Cardiac septum (tissue), 1 donor: ENCODE results near the gene NPIPA5. TPM values are rescaled to one million over a fixed set of nuclear protein-coding genes. Genes with fewer than 3 reads are reported as not detected.
"Not testable (repeated sequence)": the region's sequence is repeated elsewhere in the genome, so short reads cannot be mapped to it uniquely, and the experiment has no call there.

Source experiments
- DNase-seq: peaks from one replicate; pipeline ENCODE4 v3.0.0-alpha.2; 2020; ENCODE audit warnings: low spot score
- intact Hi-C: fragments of 100-400 bp; cut with DNase I; formaldehyde crosslinking; loops from one replicate; pipeline ENCODE4 v1.14.0; 2022
- total RNA-seq: library from RNA; stranded (reverse); fragmentation: NEBNext Ultra II Directional; extraction: Animal tissue kit (Norgen Biotek cat#: 25700); gene quantifications from one replicate; pipeline ENCODE4 v1.2.1, GENCODE V29; 2021
- donor health status: DM: no; HTN: no; CAD: no.

The NPIPA5 gene
- total RNA-seq, 1 donor from 2014 or later = 6.7 TPM

GRCh38 chr16:15395631-15396508 is 17.8 kb upstream of the NPIPA5 start, which contains the start of gene MPV17L:
MPV17L (plus strand) TSS chr16:15395754; CDS start chr16:15395898, 144 bp downstream.
- intact Hi-C loops, DNase-seq: not testable (repeated sequence)

GRCh38 chr16:15393025-15393424 is 14.9 kb upstream of the NPIPA5 start:
- intact Hi-C loops = not testable (repeated sequence)

GRCh38 chr16:15389916-15390315 is 11.8 kb upstream of the NPIPA5 start:
- intact Hi-C loops = not testable (repeated sequence)

More at GRCh38 chr16:15393025-15393424, 14.9 kb upstream of the NPIPA5 start:
- DNase-seq = not testable (repeated sequence)

GRCh38 chr16:15388060-15388459 is 10.0 kb upstream of the NPIPA5 start:
- intact Hi-C loops, DNase-seq: not testable (repeated sequence)

More at GRCh38 chr16:15389916-15390315, 11.8 kb upstream of the NPIPA5 start:
- DNase-seq = not testable (repeated sequence)

GRCh38 chr16:15382810-15383209 is 4.7 kb upstream of the NPIPA5 start:
- DNase-seq, intact Hi-C loops: not testable (repeated sequence)

GRCh38 chr16:15357495-15357894 is 20.6 kb downstream of the NPIPA5 start:
- intact Hi-C loops, DNase-seq: not testable (repeated sequence)

GRCh38 chr16:15354846-15355245 is 23.2 kb downstream of the NPIPA5 start:
- intact Hi-C loops, DNase-seq: not testable (repeated sequence)

GRCh38 chr16:15352852-15353251 is 25.2 kb downstream of the NPIPA5 start:
- DNase-seq, intact Hi-C loops: not testable (repeated sequence)

GRCh38 chr16:15351745-15352144 is 26.3 kb downstream of the NPIPA5 start:
- DNase-seq, intact Hi-C loops: not testable (repeated sequence)

GRCh38 chr16:15351251-15351650 is 26.8 kb downstream of the NPIPA5 start:
- intact Hi-C loops, DNase-seq: not testable (repeated sequence)

GRCh38 chr16:15348721-15349120 is 29.4 kb downstream of the NPIPA5 start:
- intact Hi-C loops, DNase-seq: not testable (repeated sequence)

- DNase-seq, intact Hi-C loops: not testable (repeated sequence)
Observed at GRCh38 chr16:15342337-15342736, 35.8 kb downstream of the NPIPA5 start.

- intact Hi-C loops, DNase-seq: not testable (repeated sequence)
Observed at GRCh38 chr16:15338986-15339385, 39.1 kb downstream of the NPIPA5 start.

- DNase-seq, intact Hi-C loops: not testable (repeated sequence)
Observed at GRCh38 chr16:15337974-15338605, 40.0 kb downstream of the NPIPA5 start.

GRCh38 chr16:15335609-15336008 is 42.5 kb downstream of the NPIPA5 start:
- DNase-seq, intact Hi-C loops: not testable (repeated sequence)

GRCh38 chr16:15333969-15334368 is 44.1 kb downstream of the NPIPA5 start:
- intact Hi-C loops, DNase-seq: not testable (repeated sequence)

- DNase-seq, intact Hi-C loops: not testable (repeated sequence)
Observed at GRCh38 chr16:15330978-15331377, 47.1 kb downstream of the NPIPA5 start.

- DNase-seq, intact Hi-C loops: not testable (repeated sequence)
Observed at GRCh38 chr16:15324954-15325353, 53.1 kb downstream of the NPIPA5 start.

- intact Hi-C loops, DNase-seq: not testable (repeated sequence)
Observed at GRCh38 chr16:15323373-15323772, 54.7 kb downstream of the NPIPA5 start.

GRCh38 chr16:15321221-15321620 is 56.9 kb downstream of the NPIPA5 start:
- DNase-seq, intact Hi-C loops: not testable (repeated sequence)
